ENCODE results near the gene RASAL2.

Gene RASAL2

GRCh38 chr1:178093951-178094738 is at the start of gene RASAL2:
Gene RASAL2, plus strand, starts transcription at chr1:178094104. Its CDS starts 389 bp downstream, at chr1:178094493.
- no peak for DNase-seq (ENCODE audit: low read depth in 1 of 2, low spot score in 1 of 2)

DNA sequence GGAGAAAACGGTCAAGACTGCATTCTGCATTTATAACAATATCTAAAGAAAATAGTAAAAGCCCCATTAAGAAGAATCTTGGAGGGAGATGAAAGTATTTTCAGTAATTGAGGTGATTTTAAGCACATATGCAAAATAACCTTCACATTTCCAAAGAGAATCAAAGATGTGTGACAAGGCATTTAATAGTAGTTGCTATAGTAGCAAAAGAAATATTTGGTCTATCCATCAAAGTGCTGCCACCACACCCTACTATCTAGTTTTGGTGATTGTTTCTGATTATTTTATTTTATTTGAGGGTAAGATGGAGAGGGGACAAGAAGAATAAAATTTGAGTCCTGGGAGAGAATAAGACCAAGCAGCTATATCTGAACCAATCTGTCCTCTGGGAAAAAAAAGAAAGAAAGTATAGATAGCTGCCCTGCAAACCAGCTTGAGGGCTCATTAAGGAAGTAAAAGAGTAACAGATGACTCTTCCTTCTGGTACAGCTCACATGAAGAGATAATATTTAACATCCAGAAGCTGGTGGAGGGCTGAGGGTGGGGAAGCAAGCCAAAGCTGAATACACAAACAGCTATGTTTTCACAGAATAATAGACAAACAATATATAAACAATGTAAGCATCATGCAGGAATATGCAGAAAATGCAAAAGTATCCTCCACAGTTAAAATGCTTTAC is 47.2 kb upstream of the RASAL2 start:
- no peak for DNase-seq (ENCODE audit: low read depth in 1 of 2, low spot score in 1 of 2)

DNA sequence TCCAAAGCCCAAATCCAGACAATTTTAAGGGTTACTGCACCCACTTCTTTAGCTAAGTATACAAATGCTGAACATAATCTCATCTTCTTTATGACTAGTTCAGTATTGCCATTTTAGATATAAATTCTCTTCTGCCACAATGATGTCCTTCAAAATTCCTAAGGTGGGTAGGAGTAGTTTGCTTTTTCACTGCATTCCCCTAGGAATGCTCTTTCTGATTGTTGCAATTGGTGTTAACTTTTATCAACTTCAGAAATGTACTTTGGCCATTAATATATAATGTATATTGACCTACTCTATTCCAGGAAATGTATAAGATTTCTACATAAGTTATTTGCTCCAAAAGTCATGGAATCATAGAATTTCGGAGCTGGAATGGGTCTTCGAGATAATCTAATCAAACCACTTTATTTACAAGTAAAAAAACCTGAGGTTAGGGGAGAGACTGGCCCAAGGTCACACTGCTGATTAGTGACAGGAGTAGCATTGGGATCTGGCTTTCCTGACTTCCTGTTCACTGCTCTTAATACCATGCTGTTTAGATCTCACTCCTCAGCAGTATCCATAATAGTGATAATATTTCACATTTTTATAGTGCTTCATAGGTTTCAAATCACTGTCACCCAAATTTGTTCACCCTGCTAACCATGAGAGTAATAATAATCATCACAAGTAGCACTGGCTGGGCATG is 46.4 kb upstream of the RASAL2 start:
- DNase-seq (ENCODE audit: low read depth in 1 of 2, low spot score in 1 of 2): no peak

GRCh38 chr1:178048426-178048825 is 45.5 kb upstream of the RASAL2 start:
- DNase-seq (ENCODE audit: low read depth in 1 of 2, low spot score in 1 of 2): no peak

DNA sequence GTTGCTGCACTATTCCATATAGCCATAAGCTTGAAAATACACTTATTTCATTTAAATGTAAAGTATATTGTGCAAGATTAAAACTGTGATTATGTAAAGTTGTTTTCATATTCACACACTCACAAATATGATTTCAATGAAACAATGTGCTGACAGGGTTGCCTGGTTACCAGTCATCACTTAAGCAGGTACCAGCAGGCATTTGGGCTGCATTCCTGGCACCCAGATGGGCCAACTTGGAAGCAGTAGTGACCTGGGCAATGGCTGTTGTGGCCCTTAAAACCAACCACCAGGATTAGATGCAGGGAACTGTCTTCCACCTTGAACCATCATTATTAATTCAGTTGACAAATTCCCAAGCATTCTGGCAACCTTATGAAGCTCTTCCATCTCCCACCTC is 45.0 kb upstream of the RASAL2 start:
- DNase-seq (ENCODE audit: low read depth in 1 of 2, low spot score in 1 of 2): no peak

GRCh38 chr1:178050084-178050483 is 43.8 kb upstream of the RASAL2 start:
- no peak for DNase-seq (ENCODE audit: low read depth in 1 of 2, low spot score in 1 of 2)

GRCh38 chr1:178051071-178051470 is 42.8 kb upstream of the RASAL2 start:
- DNase-seq (ENCODE audit: low read depth in 1 of 2, low spot score in 1 of 2): no peak

DNA sequence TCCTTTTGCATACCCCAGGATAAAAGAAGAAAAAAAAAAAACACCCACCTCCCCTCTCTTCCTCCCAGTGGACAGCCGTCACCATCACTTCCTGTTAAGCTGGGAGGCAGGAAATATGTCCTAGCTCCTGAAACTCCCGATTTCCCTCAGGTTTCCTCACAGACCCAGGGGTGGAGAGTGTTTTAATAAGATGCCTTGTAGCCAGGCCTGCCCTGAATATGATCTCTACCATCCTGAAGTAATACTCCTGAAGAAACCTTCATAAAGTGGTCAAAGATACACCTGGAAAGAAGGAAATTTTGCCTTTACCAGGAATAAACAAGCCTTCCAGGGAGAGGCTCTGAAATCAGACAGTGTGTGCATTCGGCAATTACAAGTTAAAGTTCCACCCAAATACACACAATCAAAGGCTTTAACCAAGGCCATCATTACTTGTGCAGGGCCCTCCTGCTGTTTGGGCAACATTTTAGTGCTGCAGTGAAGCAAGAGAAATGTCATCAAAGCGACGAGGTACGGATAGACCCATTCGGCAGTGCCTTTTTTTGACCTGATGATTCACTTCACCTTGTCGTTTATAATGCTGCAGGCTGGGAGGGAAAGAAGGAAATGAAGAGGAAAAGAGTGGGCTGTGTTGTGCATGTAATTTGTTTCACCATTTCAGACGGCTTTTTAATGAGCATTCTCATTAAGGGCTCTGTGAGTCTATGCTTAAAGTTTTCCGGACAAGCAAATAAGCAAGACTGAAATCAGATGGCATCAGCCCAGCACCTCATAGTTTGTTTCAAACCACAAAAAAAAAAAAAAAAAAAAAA is 41.0 kb upstream of the RASAL2 start:
- no peak for DNase-seq (ENCODE audit: low read depth in 1 of 2, low spot score in 1 of 2)

GRCh38 chr1:178055093-178055492 is 38.8 kb upstream of the RASAL2 start:
- no peak for DNase-seq (ENCODE audit: low read depth in 1 of 2, low spot score in 1 of 2)

DNA sequence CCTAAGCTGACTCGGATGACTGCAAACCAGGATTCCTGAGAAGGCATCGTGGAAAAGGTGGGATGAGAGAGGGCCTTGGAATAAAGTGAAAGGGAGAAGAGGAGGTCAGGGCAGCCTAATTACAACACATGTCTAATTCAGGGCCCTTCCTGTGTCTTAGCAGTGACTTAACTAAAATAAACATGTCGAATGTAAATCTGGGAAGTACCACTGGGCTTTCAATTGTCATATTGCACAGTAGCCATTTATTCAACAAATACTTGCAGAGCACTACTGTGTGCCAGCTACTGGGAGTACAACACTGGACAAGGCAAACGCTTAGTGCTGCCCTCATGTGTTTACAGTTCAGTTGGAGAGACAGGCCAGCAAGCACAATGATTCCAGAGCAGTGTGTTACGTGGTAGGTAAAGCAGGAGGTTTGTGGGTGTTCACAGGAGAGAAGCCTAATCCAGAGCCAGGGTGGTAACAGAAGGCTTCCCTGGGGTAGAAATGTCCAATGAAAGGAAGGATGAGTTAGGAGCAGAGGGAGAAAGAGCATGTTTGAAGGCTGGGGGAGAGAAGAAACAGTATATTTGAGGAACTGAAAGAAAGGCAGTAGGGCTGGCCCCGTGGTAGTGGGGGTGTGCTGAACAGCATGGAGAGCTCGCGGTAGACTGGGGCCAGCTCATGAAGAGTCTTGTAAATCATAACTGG is 38.0 kb upstream of the RASAL2 start:
- DNase-seq (ENCODE audit: low read depth in 1 of 2, low spot score in 1 of 2): no peak

DNA sequence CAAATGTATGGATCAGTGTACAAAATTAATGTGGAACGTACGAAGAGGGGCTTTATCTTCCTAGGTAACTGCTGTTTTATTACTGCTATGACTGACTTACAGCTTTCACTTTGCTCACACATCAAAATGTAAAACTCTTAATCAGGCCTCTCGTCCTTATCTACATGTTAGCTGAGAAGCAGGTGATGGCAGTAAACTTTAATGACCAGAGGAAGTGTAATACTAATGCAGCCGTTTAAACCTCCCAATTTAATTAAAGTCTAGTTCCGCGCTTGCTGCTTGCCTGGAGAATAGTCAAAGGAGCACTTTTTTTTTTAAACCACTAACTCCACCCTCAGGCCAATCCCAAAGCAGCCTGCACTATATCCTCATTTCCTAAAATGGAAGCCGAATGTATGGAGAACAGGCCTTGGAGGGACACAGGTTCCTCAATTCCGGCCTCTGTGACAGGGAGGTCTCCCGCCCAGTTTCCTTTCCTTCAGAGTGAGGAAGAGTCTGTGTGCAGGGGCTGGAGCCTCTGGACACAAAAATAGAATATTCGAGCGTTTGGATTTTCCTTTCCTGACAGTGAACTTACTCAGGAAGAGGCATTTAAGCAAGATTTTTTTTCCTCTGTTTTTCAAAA is 36.7 kb upstream of the RASAL2 start:
- no peak for DNase-seq (ENCODE audit: low read depth in 1 of 2, low spot score in 1 of 2)

DNA sequence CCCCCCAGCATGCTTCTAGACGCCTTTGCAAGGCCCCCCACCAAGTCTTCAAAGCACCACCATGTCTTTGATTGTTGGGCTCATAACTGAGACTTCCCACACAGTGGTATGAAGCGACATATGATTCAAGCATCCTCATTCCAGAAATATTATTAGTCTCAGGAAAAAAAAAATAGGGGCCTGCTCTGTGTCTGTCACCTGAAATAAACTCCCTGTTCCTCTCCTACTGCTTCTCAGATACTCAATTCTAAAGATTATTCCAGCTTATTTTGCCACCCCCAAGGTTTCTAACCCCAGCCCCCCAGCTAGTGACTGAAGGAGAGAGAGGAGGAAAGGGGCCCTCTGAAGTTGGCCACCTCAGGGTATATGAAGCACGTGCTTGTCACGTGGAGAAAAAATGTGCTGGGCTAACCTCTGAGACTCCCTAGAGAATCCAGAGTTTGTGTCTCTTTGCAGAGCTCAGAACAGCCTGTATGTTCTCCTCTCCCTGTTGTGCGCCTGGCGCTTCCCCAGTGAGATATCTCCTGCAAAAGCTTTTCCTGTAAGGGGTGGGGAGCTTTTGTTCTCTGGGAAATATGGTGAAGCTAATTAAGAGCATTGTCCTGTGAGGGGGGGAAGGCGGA is 35.9 kb upstream of the RASAL2 start:
- no peak for DNase-seq (ENCODE audit: low read depth in 1 of 2, low spot score in 1 of 2)

DNA sequence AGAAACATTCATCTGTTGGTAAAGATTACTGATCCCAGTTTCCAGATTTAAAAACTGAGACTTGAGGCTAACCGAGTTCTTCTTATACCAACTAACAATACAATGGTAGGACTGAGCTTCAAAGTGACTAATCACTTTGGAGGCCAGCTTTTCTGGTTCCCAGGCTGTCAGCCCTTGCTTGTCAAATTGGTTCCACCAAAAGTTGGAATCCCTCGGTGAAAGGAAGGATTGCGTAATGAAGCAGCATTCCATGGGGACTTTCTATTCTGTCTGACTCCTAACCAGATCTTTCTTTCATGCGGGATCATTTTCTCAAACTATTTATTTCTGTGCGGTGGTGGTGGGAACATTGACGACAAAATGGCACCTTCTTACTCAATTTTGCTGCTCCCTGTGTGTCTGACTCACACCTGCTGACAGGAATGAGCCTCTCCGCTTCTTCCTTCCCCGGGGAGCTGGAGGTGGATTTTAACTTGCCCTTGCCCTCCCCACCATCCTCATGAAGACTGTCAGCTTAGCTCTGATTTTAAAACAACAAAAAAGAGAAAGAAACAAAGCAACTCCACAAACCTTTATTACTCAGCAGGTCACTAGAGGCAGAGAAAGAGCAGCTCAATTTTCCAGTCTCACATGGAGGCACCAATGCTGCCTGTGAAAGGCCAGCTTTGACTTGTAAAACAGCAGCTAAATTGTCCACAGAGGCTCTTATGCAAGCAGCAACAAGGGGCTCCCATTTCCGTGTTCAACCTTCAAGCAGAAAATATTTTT is 32.9 kb upstream of the RASAL2 start:
- no peak for DNase-seq (ENCODE audit: low read depth in 1 of 2, low spot score in 1 of 2)

DNA sequence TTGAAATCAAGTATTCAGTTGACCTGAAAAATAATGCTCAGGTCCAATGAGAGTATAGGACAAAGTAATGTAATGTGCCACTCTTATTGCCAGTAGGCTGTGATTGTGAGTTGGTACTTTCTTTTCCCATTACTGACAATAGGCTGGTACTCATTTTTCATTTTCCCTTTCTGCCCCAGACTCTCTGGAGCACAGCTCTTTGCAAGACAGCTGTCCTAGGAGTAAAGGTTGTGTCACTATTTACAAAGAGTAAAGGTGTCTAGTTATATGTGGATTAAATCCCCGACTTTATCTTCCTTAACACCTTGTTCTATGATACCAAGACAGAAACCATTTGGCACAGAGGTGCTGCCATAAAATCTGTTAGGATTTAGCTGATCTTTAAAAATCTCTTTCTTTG is 32.3 kb upstream of the RASAL2 start:
- DNase-seq (ENCODE audit: low read depth in 1 of 2, low spot score in 1 of 2): no peak

GRCh38 chr1:178064191-178064821 is 29.6 kb upstream of the RASAL2 start:
- DNase-seq (ENCODE audit: low read depth in 1 of 2, low spot score in 1 of 2): no peak

- no peak for DNase-seq (ENCODE audit: low read depth in 1 of 2, low spot score in 1 of 2)
Observed at GRCh38 chr1:178065250-178065649, 28.7 kb upstream of the RASAL2 start.

GRCh38 chr1:178066296-178066907 is 27.5 kb upstream of the RASAL2 start:
- no peak for DNase-seq (ENCODE audit: low read depth in 1 of 2, low spot score in 1 of 2)
